AG09319 (cell line): ENCODE measurements around the gene TRPC6.
"Not testable (repeated sequence)": the region's sequence is repeated elsewhere in the genome, so short reads cannot be mapped to it uniquely, and the experiment has no call there.

Experiments
- DNase-seq: peaks from one replicate; pipeline ENCODE4 v3.0.0-alpha.2; 2010; ENCODE audit warnings: low read depth; ENCODE audit errors: extremely low read depth
- TF ChIP-seq, protein P1 (sequence below): IDR thresholded peaks from 2 replicates; pipeline ENCODE4 v1.5.1; 2011; ENCODE audit warnings: low read depth, mild to moderate bottlenecking, inconsistent platforms, low read length, moderate library complexity

The TRPC6 gene

DNA sequence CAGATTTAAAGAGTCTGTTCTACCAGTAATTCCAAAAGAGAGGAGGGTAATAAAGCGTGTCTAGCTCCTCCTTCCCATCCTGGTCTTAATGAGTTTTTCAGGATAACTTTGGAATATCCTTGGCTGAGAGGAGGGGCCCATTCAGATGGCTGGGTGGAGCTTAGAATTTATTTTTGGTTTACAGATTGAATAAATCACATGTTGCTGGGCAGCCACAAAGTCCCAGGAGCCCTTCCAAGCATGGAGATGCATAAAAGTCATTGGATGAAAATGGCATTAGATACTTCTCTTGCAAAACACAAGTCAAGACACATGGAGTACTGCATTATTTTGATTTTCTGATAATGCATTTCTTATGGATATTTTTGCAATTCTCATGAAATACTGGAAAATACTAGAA lies 139.0 kb downstream of the TRPC6 start:
- no peak for DNase-seq
- TF ChIP-seq, protein P1, sequence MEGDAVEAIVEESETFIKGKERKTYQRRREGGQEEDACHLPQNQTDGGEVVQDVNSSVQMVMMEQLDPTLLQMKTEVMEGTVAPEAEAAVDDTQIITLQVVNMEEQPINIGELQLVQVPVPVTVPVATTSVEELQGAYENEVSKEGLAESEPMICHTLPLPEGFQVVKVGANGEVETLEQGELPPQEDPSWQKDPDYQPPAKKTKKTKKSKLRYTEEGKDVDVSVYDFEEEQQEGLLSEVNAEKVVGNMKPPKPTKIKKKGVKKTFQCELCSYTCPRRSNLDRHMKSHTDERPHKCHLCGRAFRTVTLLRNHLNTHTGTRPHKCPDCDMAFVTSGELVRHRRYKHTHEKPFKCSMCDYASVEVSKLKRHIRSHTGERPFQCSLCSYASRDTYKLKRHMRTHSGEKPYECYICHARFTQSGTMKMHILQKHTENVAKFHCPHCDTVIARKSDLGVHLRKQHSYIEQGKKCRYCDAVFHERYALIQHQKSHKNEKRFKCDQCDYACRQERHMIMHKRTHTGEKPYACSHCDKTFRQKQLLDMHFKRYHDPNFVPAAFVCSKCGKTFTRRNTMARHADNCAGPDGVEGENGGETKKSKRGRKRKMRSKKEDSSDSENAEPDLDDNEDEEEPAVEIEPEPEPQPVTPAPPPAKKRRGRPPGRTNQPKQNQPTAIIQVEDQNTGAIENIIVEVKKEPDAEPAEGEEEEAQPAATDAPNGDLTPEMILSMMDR = no peak

DNA sequence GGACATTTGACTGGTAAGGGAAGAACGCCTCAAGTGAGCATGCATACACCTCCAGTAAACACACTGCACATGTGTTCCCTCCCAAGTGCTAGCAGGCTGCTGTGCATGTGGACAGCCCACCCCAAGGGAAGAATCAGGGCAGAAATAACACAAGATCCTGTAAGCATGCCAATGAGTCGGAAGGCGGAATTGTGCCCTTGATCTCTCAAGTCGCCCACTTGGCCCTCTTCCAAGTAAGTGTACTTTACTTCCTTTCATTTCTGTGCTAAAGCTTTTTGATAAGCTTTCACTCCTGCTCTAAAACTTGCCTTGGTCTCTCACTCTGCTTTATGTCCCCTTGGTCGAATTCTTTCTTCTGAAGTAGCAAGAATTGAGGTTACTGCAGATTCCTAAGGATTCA lies 139.6 kb downstream of the TRPC6 start:
- TF ChIP-seq, protein P1 = no peak
- DNase-seq = no peak

DNA sequence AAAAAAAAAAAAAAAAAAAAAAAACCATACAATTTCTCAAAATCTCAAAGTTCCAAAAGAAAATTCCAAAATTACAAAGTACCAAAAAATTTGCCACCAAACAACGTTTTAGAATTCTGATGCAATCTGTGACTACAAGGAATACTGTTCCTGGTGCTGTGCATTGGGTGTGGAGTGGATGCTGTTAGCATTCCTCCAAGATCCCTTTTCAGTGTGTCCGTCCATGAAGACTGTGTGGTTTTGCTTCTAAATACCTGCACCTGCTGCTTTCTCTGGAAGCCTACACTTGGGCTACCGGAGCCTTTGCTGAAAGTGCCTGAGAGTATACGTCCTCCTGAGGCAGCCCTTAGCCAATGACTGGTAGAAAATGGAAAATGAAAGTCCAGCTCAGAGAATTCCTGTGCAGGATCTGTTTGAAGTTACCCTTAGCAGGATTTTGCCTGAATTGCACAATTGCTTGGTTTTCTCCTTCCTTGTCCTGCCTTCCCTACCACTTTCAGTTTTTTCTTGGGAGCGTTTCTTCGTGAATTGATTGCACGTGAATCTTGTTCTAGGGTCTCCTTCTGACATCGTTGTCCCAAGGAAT lies 140.8 kb downstream of the TRPC6 start:
- no peak for DNase-seq
- TF ChIP-seq, protein P1 = no peak

DNA sequence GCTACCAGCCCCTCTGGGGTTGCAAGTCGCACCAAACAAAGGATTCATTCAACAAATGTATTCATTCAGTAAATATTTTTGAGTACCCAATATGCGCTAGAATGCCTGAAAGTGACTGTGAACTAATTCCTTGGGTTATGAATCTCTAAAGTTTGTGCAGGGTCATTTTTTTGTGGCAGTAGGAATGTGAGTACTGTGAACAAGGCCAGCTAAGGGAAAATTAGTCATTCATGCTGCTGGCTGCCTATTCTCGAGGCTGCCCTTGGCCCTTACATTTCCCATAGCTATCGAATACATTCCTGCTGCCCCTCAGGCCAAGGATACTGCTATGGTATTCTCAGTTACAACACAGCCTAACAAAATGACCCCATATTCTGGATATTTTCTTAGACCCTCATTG lies 141.6 kb downstream of the TRPC6 start:
- DNase-seq = no peak
- TF ChIP-seq, protein P1 = no peak

GRCh38 chr11:101441747-101442146 lies 142.1 kb downstream of the TRPC6 start:
- TF ChIP-seq, protein P1 = no peak
- DNase-seq = no peak

- TF ChIP-seq, protein P1 = no peak
Observed at GRCh38 chr11:101439488-101439887, 144.3 kb downstream of the TRPC6 start.

GRCh38 chr11:101438708-101439107 lies 145.1 kb downstream of the TRPC6 start:
- not testable (repeated sequence) for DNase-seq

More at GRCh38 chr11:101439488-101439887, 144.3 kb downstream of the TRPC6 start:
- DNase-seq = no peak

GRCh38 chr11:101438126-101438525 lies 145.7 kb downstream of the TRPC6 start:
- TF ChIP-seq, protein P1 = no peak
- no peak for DNase-seq
